ENCODE results near the gene TPMT.
"Not testable (repeated sequence)": the region's sequence is repeated elsewhere in the genome, so short reads cannot be mapped to it uniquely, and the experiment has no call there.

Gene TPMT

DNA sequence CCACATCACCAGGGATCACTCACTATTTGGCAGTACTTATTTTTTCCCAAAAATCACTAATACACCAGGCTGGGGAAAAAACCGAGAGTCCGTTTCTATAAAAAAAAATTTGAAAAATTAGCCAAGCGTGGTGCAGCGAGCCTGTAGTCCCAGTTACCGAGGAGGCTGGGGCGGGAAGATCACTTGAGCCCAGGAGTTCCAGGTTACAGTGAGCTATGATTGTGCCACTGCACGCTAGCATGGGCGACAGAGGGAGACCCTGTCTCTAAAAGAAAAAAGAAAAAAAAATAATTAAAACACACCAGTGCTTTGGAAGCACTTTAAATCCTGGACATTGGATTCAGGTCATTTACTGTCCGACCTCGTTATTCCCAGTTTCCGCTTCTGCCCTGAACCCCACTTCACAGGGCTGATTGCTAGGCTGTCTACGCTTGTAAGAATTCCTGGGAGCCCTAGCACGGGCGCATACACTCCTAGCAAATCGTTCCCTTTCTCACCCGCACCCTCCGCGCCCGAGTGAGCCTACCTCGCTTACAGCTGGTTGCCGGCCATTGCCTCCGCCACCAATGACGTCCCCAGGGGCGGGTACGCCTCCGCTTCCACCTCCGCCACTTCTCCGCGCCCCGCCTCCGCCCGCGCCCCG, at the start of gene TPMT:
Gene TPMT, minus strand, starts transcription at position 571 of the 643 bp plus-strand sequence. CDS start 5,950 bp downstream, outside the sequence.
- peak; percentile 4 for DNase-seq (ENCODE audit: low read depth)

DNA sequence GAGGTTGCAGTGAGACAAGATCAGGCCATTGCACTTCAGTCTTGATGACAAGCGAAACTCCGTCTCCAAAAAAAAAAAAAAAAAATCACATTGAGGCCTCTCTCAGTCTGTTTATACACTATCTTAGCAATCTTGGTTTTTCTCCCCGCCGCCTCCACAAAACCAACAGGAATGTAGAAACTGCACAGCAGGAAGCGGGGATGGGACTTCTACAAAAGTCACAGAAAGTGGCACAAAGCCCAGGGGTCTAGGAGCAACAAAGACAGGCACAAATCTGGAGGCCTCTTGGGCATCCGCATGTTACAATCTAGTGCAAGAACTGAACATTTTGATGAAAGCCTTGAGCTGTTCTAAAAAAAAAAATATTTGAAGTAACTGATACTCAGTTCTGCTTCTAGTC, 48.9 kb upstream of the TPMT start:
- no peak for DNase-seq (ENCODE audit: low read depth)

DNA sequence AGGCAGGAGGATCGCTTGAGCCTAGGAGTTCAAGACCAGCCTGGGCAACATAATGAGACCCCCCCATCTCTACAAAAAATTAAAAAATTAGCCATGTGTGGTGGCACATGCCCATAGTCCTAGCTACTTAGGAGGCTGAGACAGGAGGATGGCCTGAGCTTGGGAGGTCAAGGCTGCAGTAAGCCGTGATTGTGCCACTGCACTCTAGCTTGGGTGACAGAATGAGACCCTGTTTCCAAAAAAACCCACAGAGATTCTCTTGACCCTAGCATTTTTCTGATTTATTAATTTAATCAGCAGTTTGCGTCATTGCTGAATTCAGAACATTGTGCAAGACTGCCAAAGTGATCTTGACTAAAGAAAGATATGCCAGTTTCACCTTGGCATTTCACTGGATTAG, 37.1 kb upstream of the TPMT start:
- no peak for DNase-seq (ENCODE audit: low read depth)

DNA sequence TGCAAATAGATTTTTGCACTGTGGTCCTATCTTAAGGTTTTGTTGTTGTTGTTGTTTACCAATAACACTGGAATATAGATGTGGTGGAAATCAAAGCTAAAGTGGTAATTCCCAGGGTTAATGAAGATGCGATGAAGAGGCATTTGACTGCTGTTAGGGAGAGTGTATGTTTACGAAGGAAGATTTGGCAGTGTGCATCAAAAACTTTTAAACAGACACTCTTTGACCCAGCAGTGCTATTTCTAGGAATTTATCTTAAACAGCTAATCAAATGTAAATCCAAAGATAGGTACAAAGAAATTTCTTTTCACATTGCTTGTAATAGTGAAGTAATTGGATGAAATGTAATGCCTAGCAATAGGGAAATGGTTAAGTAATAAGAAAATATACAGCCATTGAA, 34.3 kb upstream of the TPMT start:
- DNase-seq (ENCODE audit: low read depth): no peak

DNA sequence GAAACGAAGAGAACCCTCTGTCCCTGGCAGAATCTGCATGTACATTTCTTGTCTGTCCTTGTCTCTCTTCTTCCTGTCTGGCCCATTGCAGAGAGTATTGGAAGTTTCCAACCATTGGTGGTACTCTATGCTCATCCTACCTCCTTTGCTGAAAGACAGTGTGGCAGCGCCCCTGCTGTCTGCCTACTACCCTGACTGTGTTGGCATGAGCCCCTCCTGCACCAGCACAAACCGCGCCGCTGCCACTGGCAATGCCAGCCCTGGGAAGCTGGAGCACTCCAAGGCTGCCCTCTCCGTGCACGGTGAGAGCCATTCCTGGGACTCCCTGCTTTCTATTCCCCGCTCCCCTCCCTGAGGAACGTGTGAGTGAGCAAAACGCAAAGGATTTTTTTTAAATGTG, 32.8 kb upstream of the TPMT start:
- no peak for DNase-seq (ENCODE audit: low read depth)

DNA sequence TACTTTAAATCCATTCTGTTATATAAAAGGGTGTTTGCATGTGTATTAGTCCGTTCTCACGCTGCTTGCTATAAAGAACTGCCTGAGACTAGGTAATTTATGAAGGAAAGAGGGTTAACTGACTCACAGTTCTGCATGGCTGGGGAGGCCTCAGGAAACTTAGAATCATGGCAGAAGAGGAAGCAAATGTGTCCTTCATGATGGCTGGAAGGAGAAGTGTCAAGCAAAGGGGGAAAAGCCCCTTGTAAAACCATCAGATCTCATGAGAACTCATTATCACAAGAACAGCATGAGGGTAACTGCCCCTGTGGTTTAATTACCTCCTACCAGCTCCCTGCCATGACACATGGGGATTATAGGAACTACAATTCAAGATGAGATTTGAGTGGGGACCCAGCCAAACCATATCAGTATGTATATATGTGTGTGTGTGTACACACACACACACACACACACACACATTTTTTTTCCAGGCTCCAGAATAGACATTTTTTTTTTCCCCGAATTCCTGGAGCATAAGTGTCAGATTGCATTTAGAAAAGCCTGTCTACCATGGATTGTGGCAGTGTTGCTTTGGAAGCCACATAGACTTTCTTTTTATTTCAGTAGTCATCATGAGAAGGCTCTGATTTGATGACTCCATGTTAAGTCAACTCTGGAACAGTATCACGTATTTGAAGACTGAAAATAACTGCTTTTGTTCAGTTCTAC, 31.8 kb upstream of the TPMT start:
- no peak for DNase-seq (ENCODE audit: low read depth)

DNA sequence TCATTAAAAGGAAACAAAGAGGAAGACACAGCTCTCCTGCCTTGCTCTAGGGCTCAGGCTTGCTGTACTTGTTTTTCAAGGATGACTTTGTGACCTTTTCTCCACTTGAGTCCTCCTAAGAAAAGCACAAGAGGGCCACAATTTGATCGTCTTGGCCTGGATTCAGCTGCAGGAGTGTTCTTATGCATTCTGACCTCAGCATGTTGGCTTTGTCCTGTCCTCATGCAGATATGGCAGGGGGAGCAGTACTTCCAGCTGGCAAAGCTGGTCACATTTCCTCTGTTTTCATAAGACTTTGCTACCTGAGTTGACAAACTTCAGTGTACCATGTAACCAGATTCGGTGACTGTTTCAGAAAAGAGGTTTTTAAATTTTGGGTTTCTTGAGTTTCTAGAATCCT, 31.2 kb upstream of the TPMT start:
- no peak for DNase-seq (ENCODE audit: low read depth)

DNA sequence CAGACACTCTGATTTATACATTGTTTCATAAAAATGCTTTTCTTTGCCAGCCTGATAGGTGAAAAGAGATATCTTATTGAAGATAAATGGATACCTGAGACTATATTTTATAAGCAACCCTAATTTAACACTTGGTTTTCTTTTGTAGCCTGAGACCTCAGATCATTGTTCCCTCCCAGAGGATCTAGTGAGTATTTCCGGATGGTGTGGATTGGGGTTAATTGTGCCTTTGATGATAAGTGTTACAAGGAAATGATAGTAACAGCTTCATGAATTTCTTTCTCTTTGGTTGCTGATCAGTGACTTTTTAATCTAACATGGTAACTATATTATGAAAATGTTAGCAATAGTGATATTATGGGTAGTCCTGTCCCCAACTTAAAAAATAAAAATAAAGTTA, 30.7 kb upstream of the TPMT start:
- no peak for DNase-seq (ENCODE audit: low read depth)

DNA sequence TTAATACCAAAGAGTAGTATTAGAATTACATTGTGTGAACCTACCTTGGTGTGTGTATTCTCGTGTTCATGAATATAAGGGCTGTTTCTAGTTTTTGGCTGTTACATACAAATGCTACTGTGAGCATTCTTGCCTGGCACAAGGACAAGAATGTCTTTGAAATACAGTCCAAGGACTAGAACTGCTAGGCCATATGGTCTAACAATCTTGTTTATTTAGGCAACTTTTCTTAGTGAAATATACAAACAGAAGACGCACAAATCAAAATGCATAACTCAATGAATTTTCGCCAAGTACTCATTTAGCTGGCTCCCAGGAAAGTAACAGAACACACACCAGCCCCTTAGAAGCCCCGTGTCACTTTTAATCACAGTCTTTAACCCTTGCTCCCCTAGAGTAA, 28.9 kb upstream of the TPMT start:
- no peak for DNase-seq (ENCODE audit: low read depth)

DNA sequence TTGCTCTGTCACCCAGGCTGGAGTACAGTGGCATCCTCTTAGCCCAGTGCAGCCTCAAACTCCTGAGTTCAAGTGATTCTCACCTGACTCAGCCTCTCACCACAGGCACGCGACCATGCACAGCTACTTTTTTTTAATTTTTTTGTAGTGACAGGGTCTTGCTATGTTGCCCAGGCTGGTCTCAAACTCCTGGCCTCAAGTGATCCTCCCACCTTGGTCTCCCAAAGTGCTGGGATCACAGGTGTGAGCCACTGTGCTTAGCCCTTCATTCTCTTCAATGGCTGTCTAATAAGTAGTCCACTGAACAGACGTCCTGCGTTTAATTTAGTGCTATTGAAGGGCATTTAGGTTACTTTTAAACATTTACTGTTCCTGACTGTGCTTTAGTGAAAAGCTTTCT, 27.7 kb upstream of the TPMT start:
- DNase-seq (ENCODE audit: low read depth): no peak

DNA sequence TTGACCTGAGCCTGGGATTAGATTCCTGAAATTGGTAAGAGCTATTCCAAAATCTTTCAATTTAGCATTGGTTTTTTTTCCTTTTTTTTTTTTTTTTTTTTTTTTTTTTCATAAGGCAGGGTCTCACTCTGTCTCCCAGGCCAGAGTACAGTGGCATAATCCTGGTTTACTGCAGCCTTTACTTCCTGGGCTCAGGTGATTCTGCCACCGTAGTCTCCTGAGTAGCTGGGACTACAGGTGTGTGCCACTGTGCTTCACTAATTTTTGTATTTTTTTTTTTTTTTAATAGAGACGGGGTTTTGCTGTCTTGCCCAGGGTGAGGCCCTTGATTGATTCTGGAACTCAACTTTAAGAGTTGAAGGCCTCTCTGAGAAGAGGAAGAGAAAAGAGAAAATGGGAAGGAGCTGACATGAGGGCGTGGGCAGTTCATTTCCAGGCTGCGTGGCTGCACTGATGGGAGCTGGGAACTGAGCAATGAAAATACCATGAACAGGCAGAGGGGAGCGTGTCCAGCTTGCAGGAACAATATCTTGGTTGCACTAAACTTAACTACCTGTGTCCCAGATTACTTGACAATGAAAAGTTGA, 25.0 kb upstream of the TPMT start:
- DNase-seq (ENCODE audit: low read depth): no peak

DNA sequence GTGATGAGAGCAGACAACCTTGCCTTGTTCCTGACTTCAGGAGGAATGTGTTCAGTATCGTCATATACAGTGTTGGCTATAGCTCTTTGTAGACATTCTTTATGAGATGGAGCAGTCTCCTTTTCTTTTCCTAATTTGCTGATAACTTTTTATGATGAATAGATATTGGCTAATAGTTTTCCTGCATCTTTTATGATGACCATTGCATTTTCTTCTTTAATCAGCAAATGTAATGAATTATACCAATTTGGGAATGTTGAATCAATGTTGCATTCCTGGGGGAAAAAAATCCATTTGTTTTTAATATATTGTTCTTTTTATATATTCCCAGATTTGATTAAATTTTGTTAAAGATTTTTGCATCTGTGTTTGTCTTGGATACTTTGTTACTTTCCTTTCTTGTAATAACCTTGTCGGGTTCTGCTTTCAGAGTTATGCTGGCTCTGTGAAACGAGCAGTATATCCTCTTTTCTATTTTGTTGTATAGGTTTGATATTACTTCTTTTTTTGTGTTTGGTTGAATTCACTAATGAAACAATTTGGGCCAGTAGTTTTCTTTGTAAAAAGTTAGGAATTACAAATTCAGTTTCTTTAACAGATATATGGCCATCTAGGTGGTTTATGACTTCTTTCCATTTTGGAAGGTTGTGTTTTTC, 24.2 kb upstream of the TPMT start:
- no peak for DNase-seq (ENCODE audit: low read depth)

DNA sequence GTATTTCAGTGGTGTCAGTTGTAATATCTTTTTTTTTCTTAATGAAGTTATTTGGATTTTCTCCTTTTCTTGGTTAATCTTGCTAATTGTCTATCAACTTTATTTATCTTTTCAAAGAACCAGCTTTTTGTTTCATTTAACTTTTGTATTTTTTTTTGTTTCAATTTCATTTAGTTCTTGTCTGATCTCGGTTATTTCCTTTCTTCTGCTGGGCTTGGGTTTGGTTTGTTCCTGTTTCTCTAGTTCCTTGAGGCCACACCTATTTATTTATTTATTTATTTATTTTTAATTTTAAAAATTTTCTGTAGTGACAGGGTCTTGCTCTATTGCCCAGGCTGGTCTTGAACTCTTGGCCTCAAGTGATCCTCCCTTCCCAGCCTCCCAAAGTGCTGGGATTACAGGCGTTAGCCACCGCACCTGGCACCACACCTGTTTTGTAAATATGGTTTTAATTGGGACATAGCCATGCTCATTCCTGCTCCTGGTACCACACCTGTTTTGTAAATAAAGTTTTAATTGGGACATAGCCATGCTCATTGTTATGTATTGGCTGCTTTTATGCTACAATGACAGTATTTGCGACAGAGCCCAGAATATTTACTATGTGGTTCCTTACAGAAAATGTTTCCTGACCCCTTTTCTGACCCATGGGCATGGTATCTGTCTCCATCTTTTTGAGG, 22.5 kb upstream of the TPMT start:
- DNase-seq (ENCODE audit: low read depth): no peak

DNA sequence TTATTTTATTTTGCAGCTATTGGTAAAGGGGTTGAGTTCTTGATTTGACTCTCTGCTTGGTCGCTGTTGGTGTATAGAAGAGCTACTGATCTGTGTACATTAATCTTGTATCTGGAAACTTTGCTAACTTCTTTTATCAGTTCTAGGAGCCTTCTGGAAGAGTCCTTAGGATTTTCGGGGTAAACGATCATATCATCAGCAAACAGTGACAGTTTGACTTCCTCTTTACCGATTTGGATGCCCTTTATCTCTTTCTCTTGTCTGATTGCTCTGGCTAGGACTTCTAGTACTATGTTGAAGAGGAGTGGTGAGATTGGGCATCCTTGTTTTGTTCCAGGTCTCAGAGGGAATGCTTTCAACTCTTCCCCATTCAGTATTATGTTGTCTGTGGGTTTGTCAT, 21.3 kb upstream of the TPMT start:
- not testable (repeated sequence) for DNase-seq (ENCODE audit: low read depth)

DNA sequence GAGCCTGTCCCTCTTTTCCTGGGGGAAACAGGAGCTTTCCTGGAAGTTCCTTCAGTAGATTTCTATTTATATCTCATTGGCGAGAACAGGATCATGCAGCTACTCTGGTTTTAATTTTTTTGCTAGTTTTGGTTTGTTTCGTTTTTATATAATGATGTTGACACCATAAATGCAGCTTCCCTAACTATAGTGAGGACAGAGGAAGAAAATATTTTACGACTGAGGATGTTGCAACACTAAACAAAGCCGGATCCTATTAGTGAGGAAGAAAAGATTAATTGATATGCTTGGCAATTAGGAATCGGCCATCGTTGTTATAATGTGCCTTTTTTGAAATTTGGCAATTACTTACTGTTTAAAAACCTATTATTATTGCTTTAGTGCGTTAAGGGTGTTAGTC, 17.0 kb upstream of the TPMT start:
- no peak for DNase-seq (ENCODE audit: low read depth)

DNA sequence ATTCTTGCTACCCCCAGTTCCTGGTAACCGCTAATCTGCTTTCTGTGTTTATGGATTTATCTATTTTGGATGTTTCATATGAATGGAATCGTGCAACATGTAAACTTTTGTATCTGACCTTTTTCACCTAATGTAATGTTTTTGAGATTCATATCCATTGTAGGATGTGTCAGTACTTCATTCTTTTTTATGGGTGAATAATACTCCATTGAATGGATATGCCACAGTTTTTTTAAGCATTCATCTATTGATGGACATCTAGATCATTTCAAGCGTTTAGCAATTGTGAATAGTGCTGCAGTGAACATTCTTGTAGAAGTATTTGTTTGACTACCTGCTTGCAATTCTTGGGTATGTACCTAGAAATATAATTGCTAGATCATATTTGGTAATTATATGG, 13.4 kb upstream of the TPMT start:
- no peak for DNase-seq (ENCODE audit: low read depth)

DNA sequence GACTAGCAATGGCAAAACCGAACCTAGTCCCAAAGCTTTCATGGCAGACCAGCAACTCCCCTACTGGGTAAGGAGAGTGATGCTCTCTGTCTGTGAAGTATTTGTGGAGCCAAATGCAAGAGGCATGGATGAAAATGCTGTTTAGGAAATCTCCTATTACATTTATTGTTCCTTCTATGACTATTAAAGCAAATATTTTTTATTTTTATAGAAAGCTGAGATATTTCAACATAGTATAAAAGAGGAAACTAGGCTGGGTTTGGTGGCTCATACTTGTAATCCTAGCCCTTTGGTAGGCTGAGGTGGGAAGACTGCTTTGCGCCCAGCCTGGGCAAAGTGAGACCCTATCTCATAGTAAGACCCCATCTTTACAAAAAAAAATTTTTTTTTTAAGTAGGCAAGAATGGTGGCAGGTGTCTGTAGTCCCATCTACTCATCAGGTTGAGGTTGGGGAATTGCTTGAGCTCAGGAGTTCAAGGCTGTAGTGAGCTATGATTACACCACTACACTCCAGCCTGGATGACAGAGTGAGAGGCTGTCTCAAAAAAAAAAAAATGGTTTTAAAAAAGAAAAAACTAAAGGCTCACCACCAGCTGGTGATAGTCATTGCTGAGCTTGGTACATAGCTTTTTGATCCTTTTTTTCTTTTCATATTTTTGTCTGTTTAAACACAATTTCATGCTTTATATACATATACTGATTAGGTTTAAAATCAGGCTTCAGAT, 11.6 kb upstream of the TPMT start:
- DNase-seq (ENCODE audit: low read depth): no peak

DNA sequence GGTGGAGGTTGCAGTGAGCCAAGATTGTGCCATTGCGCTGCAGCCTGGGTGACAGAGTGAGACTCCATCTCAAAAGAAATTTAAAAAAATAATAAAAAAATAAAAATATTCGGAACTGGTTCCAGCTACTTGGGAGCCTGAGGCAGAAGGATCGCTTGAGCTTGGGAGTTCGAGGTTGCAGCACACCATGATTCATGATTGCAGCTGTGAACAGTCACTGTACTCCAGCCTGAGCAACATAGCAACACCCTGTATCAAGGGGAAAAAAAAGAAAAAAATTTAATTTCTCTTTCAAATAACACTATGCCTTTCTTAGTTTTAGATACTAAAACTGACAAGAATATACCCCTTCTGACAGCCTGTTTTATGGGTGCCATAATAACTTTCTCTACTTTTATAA, 10.9 kb upstream of the TPMT start:
- no peak for DNase-seq (ENCODE audit: low read depth)

DNA sequence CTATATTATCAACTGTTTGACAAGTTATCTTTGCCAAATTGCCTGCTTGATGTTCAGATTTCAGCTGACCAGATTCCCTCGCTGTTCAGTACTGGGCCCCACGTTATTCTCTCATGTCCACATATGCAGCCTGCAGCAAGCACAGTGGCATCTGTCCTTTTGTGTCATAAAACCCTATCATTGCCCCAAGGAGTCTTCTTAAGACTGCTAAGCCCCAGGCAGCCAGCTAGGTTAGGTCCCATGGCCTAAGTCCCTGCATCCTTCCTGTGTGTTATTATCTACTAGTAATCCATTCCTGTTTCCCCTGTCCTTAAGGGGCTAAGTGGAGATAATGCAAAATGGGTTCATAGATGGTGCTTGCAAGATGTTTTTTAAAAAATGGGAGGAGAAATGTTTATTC, 7.5 kb upstream of the TPMT start:
- no peak for DNase-seq (ENCODE audit: low read depth)

DNA sequence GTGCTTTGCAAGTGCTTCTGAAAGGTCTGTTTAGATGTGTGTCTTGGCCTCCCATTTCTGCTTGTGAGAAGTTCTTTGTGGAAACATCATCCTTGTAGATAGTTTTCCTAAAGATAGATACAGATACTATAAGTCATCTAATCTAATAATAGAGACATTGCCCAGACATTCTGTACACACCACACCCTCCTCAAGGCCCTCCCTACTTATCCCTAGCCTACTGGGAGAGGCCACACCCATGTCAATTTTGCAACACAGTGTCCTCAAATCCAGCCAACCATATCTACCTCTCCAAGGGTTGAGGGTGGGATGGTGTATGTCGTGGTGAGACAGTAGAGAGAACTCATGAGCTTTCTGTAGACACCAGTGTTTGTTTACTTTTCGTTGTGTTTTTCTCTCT, 6.6 kb upstream of the TPMT start:
- DNase-seq (ENCODE audit: low read depth): no peak

DNA sequence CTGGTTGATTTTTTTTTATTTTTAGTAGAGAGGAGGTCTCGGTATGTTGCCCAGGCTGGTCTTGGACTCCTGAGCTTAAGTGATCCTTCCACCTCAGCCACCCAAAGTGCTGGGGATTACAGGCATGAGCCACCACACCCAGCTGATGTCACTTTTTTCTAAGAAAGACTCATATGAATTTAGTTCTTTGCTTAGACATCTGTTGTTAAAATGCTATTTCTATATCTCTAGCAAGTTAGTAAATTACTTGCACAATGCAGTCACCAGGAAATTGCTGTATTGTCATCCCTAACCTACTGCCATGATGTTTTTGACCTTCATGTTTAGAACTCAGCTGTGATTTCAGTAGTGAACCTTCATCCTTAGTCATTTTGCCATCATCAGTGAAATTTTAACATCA, 6.0 kb upstream of the TPMT start:
- DNase-seq (ENCODE audit: low read depth): no peak

DNA sequence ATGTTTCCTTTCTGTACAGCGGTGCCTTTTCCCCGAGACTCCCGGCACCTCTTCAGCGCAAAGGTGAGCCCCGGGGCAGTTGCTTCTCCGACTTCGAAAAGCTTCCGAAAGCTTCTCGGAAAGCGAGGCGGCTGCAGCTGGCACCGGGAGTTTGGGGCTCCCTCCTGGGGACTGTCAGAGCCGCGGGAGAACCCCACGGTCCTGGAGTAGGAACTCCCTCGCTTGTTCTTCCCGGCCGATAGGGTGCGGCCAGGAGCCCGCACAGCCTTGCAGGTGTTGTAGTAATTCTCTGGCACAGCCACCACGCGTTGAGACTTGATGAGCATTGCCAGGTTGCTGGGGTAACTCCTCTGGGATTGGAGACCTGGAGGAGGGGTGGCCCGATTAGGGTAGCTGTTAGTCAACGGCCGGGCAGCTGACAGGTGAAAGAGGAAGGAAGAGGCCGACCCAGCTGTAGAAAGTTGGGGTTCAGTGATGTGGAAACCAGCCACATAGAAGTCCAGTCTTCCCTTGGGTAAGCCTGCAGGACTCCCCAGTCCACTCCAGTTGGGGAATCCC, 1.1 kb upstream of the TPMT start:
- DNase-seq (ENCODE audit: low read depth): peak; percentile 29
